Stimulated activated CD4-positive, alpha-beta T cell treated with anti-CD3 and anti-CD28 coated beads, TNF-alpha, amount 100 ng/mL, for 24 hours (primary cell): ENCODE data around the gene NOS1.
"Not testable (repeated sequence)": the region's sequence is repeated elsewhere in the genome, so short reads cannot be mapped to it uniquely, and the experiment has no call there.

ENCODE experiments used
- DNase-seq, 3 experiments: peaks; one replicate each; pipeline ENCODE4 v3.0.0-alpha.2; 2020; ENCODE audit warnings: low read depth in 3 of 3

Gene NOS1

GRCh38 chr12:117272690-117273089, 88.7 kb downstream of the NOS1 start:
- DNase-seq = no peak

- no peak for DNase-seq
Measured at GRCh38 chr12:117262749-117263148, 98.7 kb downstream of the NOS1 start.

GRCh38 chr12:117261247-117261646, 100.2 kb downstream of the NOS1 start:
- DNase-seq = no peak

GRCh38 chr12:117255386-117255785, 106.0 kb downstream of the NOS1 start:
- DNase-seq = no peak

- DNase-seq = no peak
Measured at GRCh38 chr12:117243488-117243887, 117.9 kb downstream of the NOS1 start.

GRCh38 chr12:117241697-117242096, 119.7 kb downstream of the NOS1 start:
- DNase-seq = no peak

- DNase-seq = no peak
Measured at GRCh38 chr12:117240081-117240755, 121.2 kb downstream of the NOS1 start.

GRCh38 chr12:117236456-117237001, 124.9 kb downstream of the NOS1 start:
- DNase-seq = peak; percentile 39 to 83 (median 64)

- DNase-seq = no peak
Measured at GRCh38 chr12:117235261-117235660, 126.2 kb downstream of the NOS1 start.

- no peak for DNase-seq
Measured at GRCh38 chr12:117234441-117234840, 127.0 kb downstream of the NOS1 start.

- no peak for DNase-seq
Measured at GRCh38 chr12:117231750-117232149, 129.7 kb downstream of the NOS1 start.

GRCh38 chr12:117228239-117228638, 133.2 kb downstream of the NOS1 start:
- DNase-seq = no peak

- DNase-seq = no peak
Measured at GRCh38 chr12:117227000-117227653, 134.3 kb downstream of the NOS1 start.

- no peak for DNase-seq
Measured at GRCh38 chr12:117226505-117226904, 134.9 kb downstream of the NOS1 start.

- DNase-seq = no peak
Measured at GRCh38 chr12:117225179-117225578, 136.2 kb downstream of the NOS1 start.

- DNase-seq = not testable (repeated sequence)
Measured at GRCh38 chr12:117220947-117221346, 140.5 kb downstream of the NOS1 start.

GRCh38 chr12:117218149-117218548, 143.3 kb downstream of the NOS1 start:
- DNase-seq = no peak

- no peak for DNase-seq
Measured at GRCh38 chr12:117216686-117217085, 144.7 kb downstream of the NOS1 start.

GRCh38 chr12:117214797-117215196, 146.6 kb downstream of the NOS1 start:
- DNase-seq = no peak

GRCh38 chr12:117213295-117213808, 148.1 kb downstream of the NOS1 start:
- DNase-seq = no peak

- peak; percentile 33 to 58 (median 45) for DNase-seq
Measured at GRCh38 chr12:117212563-117213190, 148.7 kb downstream of the NOS1 start.

GRCh38 chr12:117210266-117210918, 151.0 kb downstream of the NOS1 start:
- DNase-seq = no peak
